ENCODE results near the gene IL17C.

DNA sequence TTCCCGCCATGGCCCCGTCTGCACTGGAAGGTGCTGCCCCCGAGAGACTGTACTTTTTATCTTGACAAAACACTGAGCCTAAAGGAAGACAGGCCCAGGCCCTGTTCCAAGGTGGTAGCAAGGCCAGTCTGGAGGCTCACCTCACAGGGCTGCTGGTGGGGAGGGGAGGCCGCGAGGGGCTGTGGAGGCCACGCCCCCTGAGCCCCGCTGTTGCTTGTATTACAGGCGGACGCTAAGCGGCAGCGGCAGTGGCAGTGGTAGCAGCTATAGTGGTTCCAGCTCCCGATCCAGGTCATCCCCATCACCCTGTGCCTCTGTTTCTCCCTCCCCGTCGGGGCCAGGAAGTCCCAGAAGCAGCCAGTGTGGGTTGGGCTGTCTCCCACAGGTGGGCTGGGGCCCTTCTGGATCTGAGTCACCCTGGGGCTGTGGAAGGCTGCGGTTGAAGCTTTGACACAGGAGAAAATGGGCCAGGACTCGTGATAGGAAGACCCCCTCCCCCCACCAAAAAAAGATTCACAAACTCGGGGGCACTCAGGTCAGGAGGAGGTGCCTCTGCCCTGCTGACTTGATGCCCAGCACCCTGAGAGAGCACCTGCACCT is 13.3 kb upstream of the IL17C start:
- TF ChIP-seq EP300 (IDR thresholded peaks at IDR 0.05): no peak
- TF ChIP-seq CTCF (IDR thresholded peaks at IDR 0.05): no peak
- TF ChIP-seq POLR2A (IDR thresholded peaks at IDR 0.05): no peak

All from ovary (tissue), 3 donors.